Fibroblast of the aortic adventitia (primary cell): Measurements from ENCODE around the gene OR4X1. TPM values are rescaled to one million over a fixed set of nuclear protein-coding genes. Genes with fewer than 3 reads are reported as not detected.
"Not testable (repeated sequence)": the region's sequence is repeated elsewhere in the genome, so short reads cannot be mapped to it uniquely, and the experiment has no call there.

Source experiments
- DNase-seq: peaks from one replicate; pipeline ENCODE4 v3.0.0-alpha.2; 2010; ENCODE audit warnings: low read depth
- H3K4me3 ChIP-seq: 2 replicates; pipeline ENCODE4 v1.5.1; 2011; ENCODE audit warnings: low read depth, mild to moderate bottlenecking, control low read depth, low read length, moderate library complexity
- CTCF ChIP-seq: IDR thresholded peaks from 2 replicates; pipeline ENCODE4 v1.5.1; 2011; ENCODE audit warnings: mild to moderate bottlenecking, low read length, control low read depth, inconsistent platforms; ENCODE audit not compliant: insufficient read depth
- total RNA-seq: library from RNA; depleted of rRNA; stranded (reverse); fragments of >200 nt; gene quantifications from 2 replicates; pipeline ENCODE4 v1.2.3, GENCODE V29; 2012; ENCODE audit warnings: low replicate concordance

Gene OR4X1
- total RNA-seq, 1 donor = not detected

GRCh38 chr11:48248902-48249301, 14.8 kb upstream of the OR4X1 start:
- H3K4me3 ChIP-seq = no peak overlapping the region
- TF ChIP-seq CTCF = no peak
- no peak for DNase-seq

GRCh38 chr11:48261600-48261999, 2.1 kb upstream of the OR4X1 start:
- H3K4me3 ChIP-seq = no peak overlapping the region
- no peak for TF ChIP-seq CTCF
- no peak for DNase-seq

GRCh38 chr11:48270621-48271020, 7.0 kb downstream of the OR4X1 start:
- no peak for TF ChIP-seq CTCF
- H3K4me3 ChIP-seq = no peak overlapping the region
- no peak for DNase-seq

- H3K4me3 ChIP-seq = no peak overlapping the region
- no peak for TF ChIP-seq CTCF
- DNase-seq = no peak
Measured at GRCh38 chr11:48272606-48273005, 8.9 kb downstream of the OR4X1 start.

GRCh38 chr11:48305923-48306322, 42.3 kb downstream of the OR4X1 start, which contains the start of gene OR4S1:
TSS of gene OR4S1 (plus strand) at chr11:48306223. CDS start at chr11:48306223, 0 bp downstream.
- DNase-seq = no peak
- no peak for TF ChIP-seq CTCF
- no peak within 1 kb of the TSS for H3K4me3 ChIP-seq

GRCh38 chr11:48307760-48308386, 44.2 kb downstream of the OR4X1 start:
- no peak overlapping the region for H3K4me3 ChIP-seq
- peak; percentile 56 for DNase-seq
- peak; percentile 85 for TF ChIP-seq CTCF

- H3K4me3 ChIP-seq, DNase-seq: not testable (repeated sequence)
Measured at GRCh38 chr11:48313590-48313989, 49.9 kb downstream of the OR4X1 start.

Other genes starting within 250 kb of the OR4X1 start
- gene OR4B1, start 47.1 kb upstream of the OR4X1 start, total RNA-seq = not detected in 2 replicates
- gene OR4X2, start 18.8 kb upstream of the OR4X1 start, total RNA-seq = not detected in 2 replicates
- not detected in 2 replicates for gene OR4S1, start 42.4 kb downstream of the OR4X1 start, total RNA-seq
- not detected in 2 replicates for gene OR4C3, start 61.1 kb downstream of the OR4X1 start, total RNA-seq
- gene OR4C5, start 102.6 kb downstream of the OR4X1 start, total RNA-seq = not detected in 2 replicates
- gene OR4A47, start 224.9 kb downstream of the OR4X1 start, total RNA-seq = not detected in 2 replicates